Subcutaneous abdominal adipose tissue (tissue), 5 donors: ENCODE results near the gene SLC41A3.
"Not testable (repeated sequence)": the region's sequence is repeated elsewhere in the genome, so short reads cannot be mapped to it uniquely, and the experiment has no call there.

ENCODE experiments used
- H3K27ac ChIP-seq: one replicate; pipeline ENCODE4 v1.7.0; 2013; ENCODE audit warnings: low read depth, mild to moderate bottlenecking, inconsistent platforms, low read length, moderate library complexity
- H3K27me3 ChIP-seq, 5 donors: one replicate each; pipeline ENCODE4 v1.7.0; 2013; ENCODE audit warnings: low read length in 5 of 5, inconsistent platforms in 1 of 5; ENCODE audit not compliant: control insufficient read depth in 5 of 5, insufficient read depth in 4 of 5
- H3K36me3 ChIP-seq, 5 donors: one replicate each; pipeline ENCODE4 v1.7.0; 2013; ENCODE audit warnings: low read length in 5 of 5; ENCODE audit not compliant: control insufficient read depth in 5 of 5, insufficient read depth in 5 of 5
- H3K4me1 ChIP-seq, 5 donors: one replicate each; pipeline ENCODE4 v1.7.0; 2013; ENCODE audit warnings: low read length in 5 of 5, mild to moderate bottlenecking in 3 of 5, moderate library complexity in 1 of 5; ENCODE audit not compliant: control insufficient read depth in 5 of 5, insufficient read depth in 5 of 5
- H3K4me3 ChIP-seq, 5 donors: one replicate each; pipeline ENCODE4 v1.7.0; 2013; ENCODE audit warnings: low read length in 5 of 5, low read depth in 1 of 5
- H3K9ac ChIP-seq, 5 donors: one replicate each; pipeline ENCODE4 v1.7.0; 2013; ENCODE audit warnings: low read length in 5 of 5, mild to moderate bottlenecking in 4 of 5, moderate library complexity in 3 of 5
- H3K9me3 ChIP-seq, 5 donors: one replicate each; pipeline ENCODE4 v1.7.0; 2013; ENCODE audit warnings: low read length in 5 of 5; ENCODE audit not compliant: control insufficient read depth in 5 of 5
- donor health status: healthy.
- donor health status: healthy.
- donor health status: healthy.
- donor health status: healthy.
- donor health status: healthy.

Gene SLC41A3

GRCh38 chr3:125967156-125967555 is 116.8 kb downstream of the SLC41A3 start:
- no peaks in the 10 kb centered on the region for H3K36me3 ChIP-seq
- H3K4me3 ChIP-seq = no peak overlapping the region
- H3K9me3 ChIP-seq = peaks cover 0 to 6% (median 2%) of the 10 kb centered on the region in 5 donors
- H3K4me1 ChIP-seq = peaks cover 0 to 5% (median 4%) of the 10 kb centered on the region in 5 donors
- H3K27me3 ChIP-seq = peaks cover 2 to 11% (median 7%) of the 10 kb centered on the region in 5 donors
- H3K9ac ChIP-seq = no peak overlapping the region
- no peak overlapping the region for H3K27ac ChIP-seq

DNA sequence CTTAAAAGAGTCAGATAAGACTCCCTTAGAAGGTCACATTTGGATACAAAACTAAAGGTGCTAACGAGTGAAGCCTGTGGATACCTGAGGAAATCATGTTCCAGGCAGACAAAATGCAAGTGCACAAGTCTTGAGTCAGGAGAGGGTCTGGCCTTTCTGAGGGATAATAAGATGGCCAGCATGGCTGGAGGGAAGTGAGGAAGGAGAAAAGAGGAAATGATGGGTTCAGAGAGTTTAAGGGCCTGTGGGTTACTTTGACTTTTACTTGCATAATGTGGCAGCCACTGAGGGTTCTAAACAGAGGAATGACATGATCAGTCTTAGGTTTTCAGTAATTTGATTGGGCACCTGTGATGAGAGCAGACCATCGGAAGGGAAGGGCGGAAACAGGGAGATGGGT is 118.4 kb downstream of the SLC41A3 start:
- H3K36me3 ChIP-seq = no peaks in the 10 kb centered on the region
- H3K9ac ChIP-seq = no peak overlapping the region
- H3K27ac ChIP-seq = no peak overlapping the region
- no peak overlapping the region for H3K4me3 ChIP-seq
- no peaks in the 10 kb centered on the region for H3K4me1 ChIP-seq
- peaks cover 0 to 6% (median 2%) of the 10 kb centered on the region in 5 donors for H3K9me3 ChIP-seq
- peaks cover 3 to 7% (median 5%) of the 10 kb centered on the region in 5 donors for H3K27me3 ChIP-seq

GRCh38 chr3:125963834-125964233 is 120.1 kb downstream of the SLC41A3 start:
- H3K27me3 ChIP-seq = peaks cover 4 to 16% (median 13%) of the 10 kb centered on the region in 5 donors
- H3K4me3 ChIP-seq, H3K4me1 ChIP-seq, H3K36me3 ChIP-seq, H3K9me3 ChIP-seq, H3K9ac ChIP-seq, H3K27ac ChIP-seq: not testable (repeated sequence)

DNA sequence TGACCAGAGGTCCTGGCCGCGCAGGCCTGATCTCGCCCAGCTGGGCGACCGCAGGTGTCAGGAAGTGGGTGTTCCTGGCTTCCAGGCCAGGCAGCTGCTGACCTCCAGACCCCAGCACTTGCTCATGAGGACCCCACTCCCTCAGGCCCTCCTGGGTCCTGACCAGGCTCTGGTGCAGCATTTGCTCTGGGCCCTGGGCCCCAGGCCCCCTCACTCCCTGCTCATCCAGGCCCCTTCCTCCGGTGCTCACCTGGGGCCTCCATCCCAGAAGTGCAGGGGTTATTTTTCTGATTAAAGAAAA is 122.7 kb downstream of the SLC41A3 start:
- H3K9ac ChIP-seq = no peak overlapping the region
- H3K4me3 ChIP-seq = no peak overlapping the region
- no peak overlapping the region for H3K27ac ChIP-seq
- H3K36me3 ChIP-seq = no peaks in the 10 kb centered on the region
- H3K4me1 ChIP-seq = no peaks in the 10 kb centered on the region
- peaks cover 0 to 6% (median 2%) of the 10 kb centered on the region in 5 donors for H3K9me3 ChIP-seq
- peaks cover 8 to 20% (median 17%) of the 10 kb centered on the region in 5 donors for H3K27me3 ChIP-seq

GRCh38 chr3:125960456-125961288 is 123.3 kb downstream of the SLC41A3 start:
- Histone ChIP-seq H3K4me1 (no peaks in the 10 kb centered on the region), H3K9ac (no peak overlapping the region), H3K27me3 (peaks cover 8 to 20% (median 17%) of the 10 kb centered on the region in 5 donors), H3K27ac (no peak overlapping the region), H3K9me3 (peaks cover 0 to 6% (median 2%) of the 10 kb centered on the region in 5 donors), H3K36me3 (no peaks in the 10 kb centered on the region), H3K4me3 (no peak overlapping the region)

- Histone ChIP-seq H3K36me3 (no peaks in the 10 kb centered on the region), H3K9me3 (peaks cover 0 to 6% (median 2%) of the 10 kb centered on the region in 5 donors), H3K9ac (no peak overlapping the region), H3K27ac (no peak overlapping the region), H3K4me1 (no peaks in the 10 kb centered on the region), H3K4me3 (no peak overlapping the region), H3K27me3 (peaks cover 8 to 22% (median 17%) of the 10 kb centered on the region in 5 donors)
Measured at GRCh38 chr3:125960066-125960424, 123.9 kb downstream of the SLC41A3 start.

DNA sequence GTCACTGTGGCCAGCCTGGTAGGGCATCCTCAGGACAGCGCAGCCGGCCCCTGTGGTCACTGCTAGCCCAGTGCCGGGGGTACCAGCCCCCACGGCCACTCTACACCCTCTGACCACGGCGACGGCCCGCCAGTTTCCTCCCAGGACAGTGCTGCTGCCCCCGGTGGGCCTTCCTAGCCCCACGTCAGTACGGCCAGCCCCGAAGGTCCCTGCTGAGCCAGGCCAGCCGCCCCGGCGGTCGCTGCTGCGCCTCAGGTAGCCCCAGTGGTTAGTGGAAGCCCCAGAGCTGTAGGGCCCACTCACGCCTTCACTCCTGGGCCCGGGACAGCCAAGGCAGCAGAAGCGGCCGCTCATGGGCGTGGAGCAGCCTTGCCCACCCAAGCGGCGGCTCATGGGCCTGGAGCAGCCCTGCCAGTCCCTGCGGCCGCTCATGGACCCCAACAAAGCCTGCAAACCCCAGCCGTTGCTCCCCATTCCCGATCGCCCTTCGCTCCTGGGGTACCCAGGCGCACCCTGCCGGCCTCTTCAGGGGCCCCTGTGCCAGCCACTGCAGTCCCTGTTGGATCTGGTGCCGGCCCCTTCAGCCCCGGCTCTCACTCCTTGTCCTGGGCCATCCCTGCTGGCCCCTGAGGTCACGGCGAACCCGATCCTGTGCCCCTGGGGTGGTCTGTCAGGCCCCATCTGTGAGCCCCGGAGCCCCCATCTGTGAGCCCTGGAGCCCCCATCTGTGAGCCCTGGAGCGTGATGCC is 124.4 kb downstream of the SLC41A3 start:
- Histone ChIP-seq H3K4me3 (no peak overlapping the region), H3K4me1 (no peaks in the 10 kb centered on the region), H3K36me3 (no peaks in the 10 kb centered on the region), H3K27ac (no peak overlapping the region), H3K27me3 (peaks cover 8 to 24% (median 17%) of the 10 kb centered on the region in 5 donors), H3K9me3 (peaks cover 0 to 6% (median 2%) of the 10 kb centered on the region in 5 donors), H3K9ac (no peak overlapping the region)

DNA sequence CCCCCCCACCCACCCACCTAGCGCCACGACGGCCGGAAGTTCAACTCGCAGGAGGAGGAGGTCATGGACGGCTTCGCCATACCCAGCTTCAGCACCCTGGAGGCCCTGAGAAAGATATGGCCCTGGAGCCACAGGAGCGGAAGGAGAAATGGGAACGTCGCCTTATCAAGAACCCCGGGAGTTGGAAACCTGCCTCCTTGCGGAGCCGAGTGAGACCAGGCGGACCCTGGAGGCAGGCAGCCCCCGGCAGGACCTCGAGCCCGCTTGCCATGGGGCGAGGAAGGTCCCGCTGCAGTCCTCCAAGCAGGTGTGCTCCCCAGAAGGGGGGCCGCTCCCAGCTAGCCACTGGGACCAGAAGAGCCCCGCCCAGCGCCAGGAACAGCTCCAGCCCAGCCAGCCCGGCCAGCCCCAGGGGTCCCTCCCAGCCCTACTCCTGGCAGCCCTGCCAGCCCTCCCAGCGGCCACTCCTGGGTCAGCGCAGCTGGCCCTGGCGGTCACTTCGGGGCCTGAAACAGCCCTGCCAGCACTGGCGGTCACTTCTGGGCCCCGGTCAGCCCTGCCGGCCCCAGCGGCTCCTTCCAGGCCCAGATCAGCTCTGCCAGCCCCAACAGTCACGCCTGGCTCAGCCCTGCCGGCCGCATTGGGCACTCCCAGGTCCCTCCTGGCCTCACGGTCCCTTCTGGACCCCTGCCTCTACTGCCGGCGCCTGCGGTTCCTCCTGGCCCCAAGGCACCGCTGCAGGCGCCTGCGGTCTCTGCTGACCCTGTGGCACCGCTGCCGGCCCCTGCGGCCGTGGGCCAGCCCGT is 125.2 kb downstream of the SLC41A3 start:
- Histone ChIP-seq H3K27ac (no peak overlapping the region), H3K4me3 (no peak overlapping the region), H3K9me3 (no peaks in the 10 kb centered on the region), H3K27me3 (peaks cover 8 to 24% (median 17%) of the 10 kb centered on the region in 5 donors), H3K4me1 (no peaks in the 10 kb centered on the region), H3K9ac (no peak overlapping the region), H3K36me3 (no peaks in the 10 kb centered on the region)

DNA sequence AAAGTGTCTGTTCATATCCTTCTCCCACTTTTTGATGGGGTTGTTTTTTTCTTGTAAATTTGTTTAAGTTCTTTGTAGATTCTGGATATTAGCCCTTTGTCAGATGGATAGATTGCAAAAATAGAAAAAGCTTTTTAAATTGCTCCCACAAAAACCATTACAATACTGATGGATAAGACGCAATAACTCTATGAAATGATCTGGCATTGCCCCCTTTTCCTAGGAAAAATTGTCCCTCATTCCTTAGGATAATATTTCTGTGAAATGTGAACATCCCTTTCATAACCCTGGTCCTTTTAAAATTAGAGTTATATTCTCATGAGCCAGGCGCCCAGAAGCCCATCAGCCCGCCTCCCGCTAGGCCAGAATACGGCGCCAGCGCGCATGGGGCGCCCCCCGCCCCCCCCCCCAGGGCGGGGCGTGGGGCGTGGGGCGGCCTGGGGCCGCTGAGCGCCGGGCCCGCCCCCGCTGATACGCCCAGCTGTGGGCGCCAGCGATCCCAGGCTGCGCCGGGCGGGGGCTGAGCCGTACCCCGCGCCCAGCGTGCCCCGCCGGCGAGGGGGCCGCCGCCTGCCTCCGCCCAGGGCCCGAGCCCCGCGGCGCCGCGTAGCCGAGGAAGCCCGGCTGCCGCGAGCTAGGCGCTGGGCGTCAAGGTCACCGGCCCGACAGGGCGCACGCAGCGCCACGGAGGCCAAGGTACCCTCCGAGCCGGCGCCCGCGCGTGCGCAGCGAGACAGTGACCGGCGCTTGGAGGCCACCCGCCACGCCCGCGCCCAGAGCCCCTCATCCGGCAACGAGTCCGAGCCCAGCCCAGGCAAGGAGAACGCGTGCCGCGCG is 126.0 kb downstream of the SLC41A3 start:
- H3K4me3 ChIP-seq = no peak overlapping the region
- peaks cover 8 to 21% (median 17%) of the 10 kb centered on the region in 5 donors for H3K27me3 ChIP-seq
- H3K36me3 ChIP-seq = no peaks in the 10 kb centered on the region
- H3K9ac ChIP-seq = no peak overlapping the region
- H3K9me3 ChIP-seq = no peaks in the 10 kb centered on the region
- no peaks in the 10 kb centered on the region for H3K4me1 ChIP-seq
- H3K27ac ChIP-seq = no peak overlapping the region
